HepG2 (cell line): ENCODE data around the gene RBPMS2. TPM values are rescaled to one million over a fixed set of nuclear protein-coding genes. Genes with fewer than 3 reads are reported as not detected.

ENCODE experiments used
- ATAC-seq: fragments of 200-7000 bp; cut with Tn5 transposase; 3 replicates; pipeline ENCODE4 v1.9.1; 2020; ENCODE audit warnings: mild to moderate bottlenecking, moderate library complexity
- BruUV-seq: library from RNA; stranded (reverse); fragments of 400-500 nt; replicated peaks from 2 replicates; lab custom pipeline; 2021; lab: Mats Ljungman, UMichigan
- CTCF ChIA-PET: fragments of 300-600 bp; formaldehyde crosslinking; extraction: SDS; loops from one replicate; lab custom pipeline; 2021; ENCODE audit warnings: low total read pairs, inconsistent platforms, low intra/inter-chr PET ratio; lab: Yijun Ruan, JAX
- POLR2A ChIA-PET: fragments of 350-600 bp; sonication (Branson Sonifier 250); formaldehyde crosslinking; loops from one replicate; lab custom pipeline; 2020; ENCODE audit warnings: antibody characterized with exemption, inconsistent platforms; lab: Yijun Ruan, JAX
- DNase-seq: peaks from one replicate; pipeline ENCODE4 v3.0.0-alpha.2; 2015; ENCODE audit warnings: low spot score
- FAIRE-seq: peaks from 3 replicates; lab custom pipeline; 2011; peaks lifted over from hg19 to GRCh38; lab: Jason Lieb, UNC
- H2AFZ ChIP-seq: one replicate; pipeline ENCODE4 v1.6.1; 2011; ENCODE audit warnings: low read length, inconsistent platforms
- H3K27ac ChIP-seq: fragments of 300-600 bp; 3 replicates; pipeline ENCODE4 v1.8.0; 2011; ENCODE audit warnings: mixed run types, mild to moderate bottlenecking, mixed read lengths, low read length, inconsistent platforms; ENCODE audit not compliant: insufficient read depth; ENCODE audit errors: extremely low read length
- H3K27me3 ChIP-seq, 2 experiments: fragments of 200-600 bp in 1 of 2; 2 replicates in 1 of 2; 3 replicates in 1 of 2; pipeline versions ENCODE4 v1.6.0 to v1.8.0; 2011; ENCODE audit warnings: low read length in 2 of 2, mild to moderate bottlenecking in 2 of 2, moderate library complexity in 2 of 2, inconsistent platforms in 1 of 2; ENCODE audit not compliant: insufficient read depth in 2 of 2, control insufficient read depth in 1 of 2
- H3K36me3 ChIP-seq, 2 experiments: fragments of 200-600 bp in 1 of 2; replicated peaks in 1 of 2; 2 replicates in 1 of 2; 3 replicates in 1 of 2; pipeline versions ENCODE4 v1.5.1 to v1.8.0; 2011; ENCODE audit warnings: low read length in 2 of 2, inconsistent platforms in 1 of 2; ENCODE audit not compliant: insufficient read depth in 2 of 2, control insufficient read depth in 1 of 2
- H3K4me1 ChIP-seq: 2 replicates; pipeline ENCODE4 v1.5.1; 2012; ENCODE audit warnings: low read length, inconsistent platforms; ENCODE audit not compliant: insufficient read depth
- H3K4me2 ChIP-seq: 2 replicates; pipeline ENCODE4 v1.6.0; 2011; ENCODE audit warnings: low read depth, low read length, inconsistent platforms
- H3K4me3 ChIP-seq, 3 experiments: fragments of 200-600 bp in 1 of 3; sonication (generic), shearing (Covaris generic) in 1 of 3; replicated peaks in 1 of 3; 2 replicates each; pipeline ENCODE4 v1.5.1; 2011 to 2016; ENCODE audit warnings: low read length in 3 of 3, inconsistent platforms in 2 of 3, low read depth in 2 of 3, mild to moderate bottlenecking in 2 of 3, control low read depth in 1 of 3, mixed read lengths in 1 of 3; ENCODE audit not compliant: insufficient read depth in 1 of 3
- H3K79me2 ChIP-seq: one replicate; pipeline ENCODE4 v1.6.1; 2011; ENCODE audit warnings: low read length, inconsistent platforms; ENCODE audit not compliant: insufficient read depth
- H3K9ac ChIP-seq: 2 replicates; pipeline ENCODE4 v1.6.0; 2011; ENCODE audit warnings: mild to moderate bottlenecking, low read depth, low read length, inconsistent platforms; ENCODE audit not compliant: insufficient read depth
- H3K9me3 ChIP-seq: 2 replicates; pipeline ENCODE4 v1.5.1; 2012; ENCODE audit warnings: mild to moderate bottlenecking, low read length
- H4K20me1 ChIP-seq: 2 replicates; pipeline ENCODE4 v1.6.0; 2011; ENCODE audit warnings: inconsistent platforms, mild to moderate bottlenecking, low read length, moderate library complexity; ENCODE audit not compliant: insufficient read depth
- ATF7-NPFF ChIP-seq: sonication (generic); formaldehyde crosslinking; IDR thresholded peaks from 2 replicates; pipeline ENCODE4 v1.8.1; 2023; ENCODE audit warnings: mild to moderate bottlenecking, low read depth, missing genetic modification reagents, moderate library complexity
- CENPX ChIP-seq: sonication (generic); formaldehyde crosslinking; IDR thresholded peaks from 2 replicates; pipeline ENCODE4 v1.9.0; 2021; ENCODE audit warnings: mild to moderate bottlenecking, missing genetic modification reagents, moderate library complexity
- ZFYVE20 ChIP-seq: sonication (generic); formaldehyde crosslinking; IDR thresholded peaks from 2 replicates; pipeline ENCODE4 v1.8.0; 2023; ENCODE audit warnings: low read depth, mild to moderate bottlenecking, moderate library complexity, missing genetic modification reagents, borderline replicate concordance
- ZNF121 ChIP-seq: sonication (generic); formaldehyde crosslinking; IDR thresholded peaks from 2 replicates; pipeline ENCODE4 v1.5.0; 2020; ENCODE audit warnings: mild to moderate bottlenecking, missing genetic modification reagents
- ZNF431 ChIP-seq: sonication (generic); formaldehyde crosslinking; IDR thresholded peaks from 2 replicates; pipeline ENCODE4 v1.9.0; 2022; ENCODE audit warnings: missing genetic modification reagents, low read depth, mild to moderate bottlenecking, borderline replicate concordance
- ZNF724P ChIP-seq: sonication (generic); formaldehyde crosslinking; IDR thresholded peaks from 2 replicates; pipeline ENCODE4 v1.8.0; 2022; ENCODE audit warnings: missing genetic modification reagents, borderline replicate concordance
- WGBS: methylation state at CpG from one replicate; pipeline ENCODE4 v1.1.6; 2017; ENCODE audit warnings: low lambda C conversion rate; 5-methylcytosine and 5-hydroxymethylcytosine counted together
- in situ Hi-C: cut with HindIII; loops from 2 replicates; pipeline ENCODE4 v1.10.0; 2017; ENCODE audit warnings: low pct_unique_long_range_greater_than_20kb; ENCODE audit not compliant: extremely low pct_ligation_motif_present
- intact Hi-C: fragments of 100-400 bp; cut with micrococcal nuclease; formaldehyde crosslinking; loops from one replicate; pipeline ENCODE4 v1.10.0; 2022; ENCODE audit not compliant: unreplicated experiment
- polyA plus RNA-seq, 8 experiments: library from polyadenylated mRNA; depleted of rRNA in 3 of 8; stranded (reverse) in 7 of 8; unstranded in 1 of 8; fragments of >200 nt; fragmentation: Illumina TruSeq in 4 of 8; extraction: Trizol in 4 of 8; gene quantifications; 2 replicates each; pipeline versions ENCODE4 v1.2.1 to v1.2.3, GENCODE V29; 2011 to 2016; ENCODE audit warnings: low read depth in 4 of 8, missing spikeins in 1 of 8, mixed read lengths in 1 of 8; ENCODE audit not compliant: insufficient read depth in 1 of 8
- total RNA-seq, 5 experiments: library from RNA; depleted of rRNA; stranded (reverse); fragments of >200 nt; fragmentation: Illumina TruSeq; extraction: Trizol; gene quantifications; 2 replicates each; pipeline ENCODE4 v1.2.3, GENCODE V29; 2016; ENCODE audit warnings: low read depth in 1 of 5

The RBPMS2 gene
- total and polyA plus RNA-seq, 2 of the 13 experiments (the other 11 are each of a cell fraction or from before 2014, with no cell fraction given) = 0.08 TPM; not detected in 1

DNA sequence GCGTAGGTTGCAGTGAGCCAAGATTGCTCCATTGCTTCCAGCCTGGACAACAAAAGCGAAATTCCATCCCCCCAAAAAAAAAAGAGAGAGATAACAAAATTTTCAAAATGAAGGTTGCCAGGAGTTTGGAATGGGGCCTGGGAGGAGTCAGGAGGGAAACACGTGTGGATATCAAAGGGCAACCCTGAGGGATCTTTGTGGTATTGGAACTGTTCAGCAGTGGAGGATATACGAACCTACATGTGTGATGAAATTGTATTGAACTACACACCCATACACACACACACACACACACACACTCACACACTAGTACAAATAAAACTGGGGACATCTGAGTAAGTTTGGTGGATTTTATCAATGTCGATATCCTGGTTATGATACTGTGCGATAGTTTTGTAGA is 61.8 kb downstream of the RBPMS2 start:
- H3K27ac ChIP-seq = no peak overlapping the region
- ChIA-PET POLR2A (interaction anchor here (0.6 kb wide), 1 partner anchor 21 kb away, joined by 5 read pairs; no protein-coding TSS in a partner anchor), CTCF (no interaction called here)
- 0 out of 2 replicates have a peak overlapping the region, but pooled peaks have one; percentile 3 for H3K4me2 ChIP-seq
- no peaks in the 10 kb centered on the region for H3K79me2 ChIP-seq
- DNase-seq = no peak
- intact Hi-C loops (no loop called here), in situ Hi-C loops (no loop called here)
- ATAC-seq = no peak
- H3K4me3 ChIP-seq = no peak overlapping the region
- H4K20me1 ChIP-seq = no peaks in the 10 kb centered on the region
- WGBS = 52% methylated on average over 6 of the region's 6 CpGs
- BruUV-seq = no TSS peak
- peaks cover 25% of the 10 kb centered on the region for H3K4me1 ChIP-seq
- no peak overlapping the region for H2AFZ ChIP-seq
- TF ChIP-seq ZNF724P (CRISPR knock-in tag) (no peak), ZNF431 (CRISPR knock-in tag) (no peak), CENPX (CRISPR knock-in tag) (no peak), ZFYVE20 (CRISPR knock-in tag) (no peak)
- H3K36me3 ChIP-seq = no peaks in the 10 kb centered on the region
- H3K9me3 ChIP-seq = no peaks in the 10 kb centered on the region
- H3K27me3 ChIP-seq = no peaks in the 10 kb centered on the region
- FAIRE-seq = no peak
- H3K9ac ChIP-seq = no peak overlapping the region

DNA sequence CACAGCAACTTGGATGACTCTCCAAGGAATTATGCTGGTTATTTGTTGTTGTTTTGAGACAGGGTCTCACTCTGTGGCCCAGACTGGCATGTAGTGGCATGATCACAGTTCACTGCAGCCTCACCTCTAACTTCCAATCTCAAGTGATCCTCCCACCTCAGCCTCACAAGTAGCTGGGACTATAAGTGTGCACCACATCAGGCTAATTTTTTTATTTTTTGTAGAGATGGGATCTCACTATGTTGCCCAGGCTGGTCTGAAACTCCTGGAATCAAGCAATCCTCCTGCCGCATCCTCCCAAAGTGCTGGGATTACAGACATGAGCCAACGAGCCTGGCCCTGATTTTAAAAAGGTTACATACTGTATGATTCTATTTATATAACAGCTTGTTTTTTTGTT is 63.0 kb downstream of the RBPMS2 start:
- DNase-seq = no peak
- Histone ChIP-seq H3K4me1 (peaks cover 21% of the 10 kb centered on the region), H2AFZ (no peak overlapping the region), H4K20me1 (no peaks in the 10 kb centered on the region), H3K36me3 (no peaks in the 10 kb centered on the region), H3K9ac (no peak overlapping the region), H3K9me3 (no peaks in the 10 kb centered on the region), H3K4me2 (no peak overlapping the region), H3K4me3 (no peak overlapping the region), H3K79me2 (no peaks in the 10 kb centered on the region), H3K27me3 (no peaks in the 10 kb centered on the region), H3K27ac (no peak overlapping the region)
- ATAC-seq = no peak
- 29% methylated on average over 2 of the region's 2 CpGs for WGBS
- CTCF ChIA-PET = no interaction called here
- no peak for FAIRE-seq
- in situ Hi-C loops (no loop called here), intact Hi-C loops (no loop called here)
- no peak for TF ChIP-seq ATF7-NPFF (CRISPR knock-in tag)
- TF ChIP-seq ZNF121 (CRISPR knock-in tag) = peak; percentile 73
- no TSS peak for BruUV-seq
- POLR2A ChIA-PET = interaction anchor here (0.6 kb wide), 1 partner anchor 320 kb away, joined by 3 read pairs; no protein-coding TSS in a partner anchor
